CD4-positive, alpha-beta T cell treated with Interleukin-4 for 4 hours (primary cell): ENCODE data around the gene DTX3L.
"Not testable (repeated sequence)": the region's sequence is repeated elsewhere in the genome, so short reads cannot be mapped to it uniquely, and the experiment has no call there.

Experiments used
- DNase-seq: peaks from one replicate; pipeline ENCODE4 v3.0.0-alpha.2; 2020

Gene DTX3L

GRCh38 chr3:122562923-122563716 lies 1.0 kb upstream of the DTX3L start:
- no peak for DNase-seq

GRCh38 chr3:122563717-122564025 lies 467 bp upstream of the DTX3L start:
- no peak for DNase-seq

DNA sequence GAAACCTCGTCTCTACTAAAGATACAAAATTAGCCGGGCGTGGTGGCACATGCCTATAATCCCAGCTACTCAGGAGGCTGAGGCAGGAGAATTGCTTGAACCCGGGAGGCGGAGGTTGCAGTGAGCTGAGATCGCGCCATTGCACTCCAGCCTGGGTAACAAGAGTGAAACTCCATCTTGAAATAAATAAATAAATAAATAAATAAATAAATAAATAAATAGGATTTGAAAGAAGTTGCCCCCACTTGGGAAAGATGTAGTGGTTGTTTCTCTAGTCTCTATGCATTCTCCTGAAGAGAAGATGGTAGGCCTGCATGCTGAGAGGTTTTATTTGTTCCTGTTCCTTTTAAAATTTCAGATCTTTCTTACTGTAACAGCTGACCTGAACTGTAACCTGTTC lies 4.0 kb downstream of the DTX3L start:
- DNase-seq: not testable (repeated sequence)

DNA sequence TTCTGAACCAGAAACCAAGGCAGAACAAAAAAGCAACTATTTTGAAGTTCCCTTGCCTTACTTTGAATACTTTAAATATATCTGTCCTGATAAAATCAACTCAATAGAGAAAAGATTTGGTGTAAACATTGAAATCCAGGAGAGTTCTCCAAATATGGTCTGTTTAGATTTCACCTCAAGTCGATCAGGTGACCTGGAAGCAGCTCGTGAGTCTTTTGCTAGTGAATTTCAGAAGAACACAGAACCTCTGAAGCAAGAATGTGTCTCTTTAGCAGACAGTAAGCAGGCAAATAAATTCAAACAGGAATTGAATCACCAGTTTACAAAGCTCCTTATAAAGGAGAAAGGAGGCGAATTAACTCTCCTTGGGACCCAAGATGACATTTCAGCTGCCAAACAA lies 4.6 kb downstream of the DTX3L start:
- no peak for DNase-seq

DNA sequence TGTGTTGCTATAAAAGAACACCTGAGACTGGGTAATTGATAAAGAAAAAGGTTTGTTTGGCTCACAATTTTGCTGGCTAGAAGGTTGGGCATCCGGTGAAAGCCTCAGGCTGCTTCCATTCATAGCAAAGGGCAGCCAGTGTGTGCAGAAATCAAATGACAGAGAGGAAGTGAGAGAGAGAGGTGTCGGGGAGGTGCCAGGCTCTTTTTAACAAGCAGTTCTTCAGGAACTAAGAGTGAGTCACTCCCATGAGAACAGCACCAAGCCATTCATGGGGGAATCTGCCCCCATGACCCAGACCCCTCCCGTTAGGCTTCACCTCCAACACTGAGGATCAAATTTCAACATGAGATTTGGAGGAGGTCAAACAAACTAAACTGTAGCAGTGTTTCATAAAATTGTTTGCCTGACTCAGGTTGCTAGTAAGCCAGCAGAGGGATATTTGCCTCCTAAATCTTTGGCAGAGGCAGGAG lies 8.8 kb downstream of the DTX3L start:
- DNase-seq: peak; percentile 67

DNA sequence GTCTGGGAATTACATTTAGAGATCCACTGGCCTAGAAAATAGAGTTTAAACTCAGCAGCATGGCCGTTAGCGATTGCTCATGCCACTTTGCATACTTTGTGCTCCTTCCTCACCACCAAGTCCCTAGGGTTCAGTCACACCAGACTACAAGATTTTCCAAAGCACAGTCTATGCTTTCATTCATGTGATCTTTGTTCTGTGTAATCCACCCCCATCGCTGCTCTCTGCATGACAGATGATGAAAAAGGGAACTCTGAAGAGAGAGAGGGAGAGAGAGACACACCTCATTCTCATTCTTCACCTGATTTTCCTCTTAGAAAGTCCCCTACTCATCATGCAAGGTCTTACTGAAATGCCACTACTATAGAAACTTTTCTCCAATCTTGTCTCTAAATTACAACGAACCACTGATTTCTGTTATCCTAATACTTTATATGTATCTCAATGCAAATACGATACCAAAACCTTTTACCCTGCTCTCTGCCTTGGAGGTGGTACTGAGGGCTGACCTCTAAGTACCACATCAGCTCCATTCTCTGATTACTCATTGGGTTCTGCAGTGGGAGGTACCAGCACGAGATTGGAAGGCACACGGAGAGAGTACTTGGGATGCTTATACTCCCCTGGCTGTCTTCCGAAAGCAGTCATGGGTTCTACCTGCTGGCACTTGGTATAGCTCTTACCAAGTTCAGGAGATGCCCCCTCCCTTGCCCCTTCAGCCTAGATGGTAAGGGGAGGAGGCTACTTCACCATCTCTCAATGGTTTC lies 12.2 kb downstream of the DTX3L start:
- peak; percentile 19 for DNase-seq

- peak; percentile 58 for DNase-seq
Measured at GRCh38 chr3:122577409-122578031, 13.4 kb downstream of the DTX3L start, which contains the start of gene PARP15. Gene PARP15, plus strand, starts transcription at chr3:122577650. Its CDS starts 18 bp downstream, at chr3:122577668.

DNA sequence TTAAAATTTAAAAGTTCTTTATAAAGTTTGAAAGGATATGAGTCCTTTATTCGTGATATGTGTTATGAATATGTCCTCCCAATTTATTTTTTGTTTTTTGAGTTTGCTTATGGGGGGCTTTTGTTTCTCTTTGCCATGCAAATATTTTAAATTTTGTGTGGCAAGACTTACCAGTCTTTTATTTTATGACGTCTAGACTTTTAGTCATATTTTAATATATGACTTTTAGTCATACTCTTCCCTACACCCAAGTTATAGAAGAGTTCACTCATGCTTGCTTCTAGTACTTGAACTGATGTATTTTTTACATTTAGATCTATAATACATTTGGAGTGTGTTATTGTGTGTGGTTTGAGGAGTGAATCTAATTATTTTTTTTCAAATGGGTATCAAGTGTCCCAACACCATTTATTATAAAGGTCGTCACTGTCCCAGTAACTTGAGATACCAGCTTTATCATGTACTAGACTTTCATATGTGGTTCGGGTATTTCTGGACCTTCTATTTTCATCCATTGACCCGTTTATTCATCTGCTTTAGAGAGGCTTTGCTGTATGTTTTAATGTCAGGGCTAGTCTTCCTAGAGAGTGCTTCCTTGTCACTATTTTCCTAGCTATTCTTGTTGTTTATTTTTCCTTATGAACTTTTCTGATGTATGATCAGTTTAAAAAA lies 14.1 kb downstream of the DTX3L start:
- DNase-seq: peak; percentile 13

GRCh38 chr3:122580470-122580869 lies 16.3 kb downstream of the DTX3L start:
- DNase-seq: no peak

DNA sequence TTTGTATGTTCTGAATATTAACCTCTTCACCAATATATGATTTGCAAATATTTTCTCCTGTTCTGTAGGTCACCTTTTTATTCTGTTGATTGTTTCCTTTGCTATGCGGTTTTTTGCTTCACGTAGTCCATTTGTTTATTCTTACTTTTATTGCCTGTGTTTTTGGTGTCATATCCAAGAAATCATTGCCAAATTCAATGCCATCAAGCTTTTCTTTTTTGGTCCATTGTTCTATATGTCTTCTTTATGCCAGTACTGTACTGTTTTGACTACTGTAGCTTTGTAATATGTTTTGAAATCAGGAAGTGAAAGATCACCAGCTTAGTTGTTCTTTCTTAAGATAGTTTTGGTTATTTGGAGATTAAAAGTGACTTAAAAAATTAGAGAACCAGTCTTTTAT lies 17.5 kb downstream of the DTX3L start:
- DNase-seq: no peak

GRCh38 chr3:122582390-122582789 lies 18.3 kb downstream of the DTX3L start:
- no peak for DNase-seq

DNA sequence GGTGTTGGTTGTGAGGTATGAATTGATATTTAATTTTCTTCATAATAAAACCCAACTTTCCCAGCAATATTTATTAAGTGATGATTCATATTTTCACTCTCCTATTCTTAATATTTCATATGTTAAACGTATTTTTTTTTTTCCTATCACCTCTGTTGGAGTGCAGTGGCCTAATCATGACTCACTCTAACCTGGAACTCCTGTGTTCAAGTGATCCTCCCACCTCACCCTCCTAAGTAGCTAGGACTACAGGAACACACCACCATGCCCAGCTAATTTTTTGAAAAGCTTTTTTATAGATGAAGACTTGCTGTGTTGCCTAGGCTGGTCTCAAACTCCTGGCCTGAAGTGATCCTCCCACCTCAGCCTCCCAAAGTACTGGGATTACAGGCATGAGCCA lies 22.0 kb downstream of the DTX3L start:
- DNase-seq: peak; percentile 17

DNA sequence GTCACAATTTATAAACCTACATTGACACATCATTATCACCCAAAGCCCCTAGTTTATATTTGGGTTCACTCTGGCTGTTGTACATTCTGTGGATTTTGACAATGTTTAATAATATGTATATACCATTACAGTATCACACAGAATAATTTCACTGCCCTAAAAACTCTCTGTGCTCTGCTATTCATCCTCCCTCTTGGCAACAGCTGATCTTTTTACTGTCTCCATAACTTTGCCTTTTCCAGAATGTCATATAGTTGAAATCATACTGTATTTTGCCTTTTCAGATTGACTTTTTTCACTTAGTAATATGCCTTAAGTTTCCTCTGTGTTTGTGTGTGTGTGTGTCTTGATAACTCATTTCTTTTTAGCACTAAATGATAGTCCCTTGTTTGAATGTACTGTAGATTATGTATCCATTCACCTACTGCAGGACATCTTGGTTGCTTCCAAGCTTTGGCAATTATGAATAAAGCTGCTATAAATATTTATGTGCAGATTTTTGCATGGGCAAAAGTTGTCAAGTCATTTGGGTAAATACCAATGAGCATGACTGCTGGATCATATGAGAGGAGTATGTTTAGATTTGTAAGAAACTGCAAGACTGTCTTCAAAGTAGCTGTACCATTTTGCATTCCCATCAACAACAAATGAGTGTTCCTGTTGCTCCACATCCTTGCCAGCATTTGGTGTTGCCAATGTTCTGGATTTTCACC lies 22.8 kb downstream of the DTX3L start:
- DNase-seq: no peak

GRCh38 chr3:122587572-122587971 lies 23.4 kb downstream of the DTX3L start:
- DNase-seq: no peak

DNA sequence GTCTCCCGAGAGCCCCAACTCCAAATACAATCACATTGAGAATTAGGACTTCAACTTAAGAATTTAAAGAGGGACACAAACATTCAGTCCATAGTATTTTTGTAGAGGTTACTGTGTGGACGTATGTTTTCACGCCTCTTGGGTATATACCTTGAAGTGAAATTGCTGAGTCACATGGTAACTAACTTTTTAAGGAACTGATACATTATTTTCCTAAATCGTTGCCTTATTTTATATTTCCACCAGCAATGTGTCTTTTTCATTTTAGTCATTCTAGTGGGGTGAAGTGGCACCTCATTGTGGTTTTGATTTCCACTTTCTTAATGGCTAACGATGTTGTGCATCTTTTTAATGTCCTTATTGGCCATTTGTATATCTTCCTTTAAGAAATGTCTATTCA lies 25.2 kb downstream of the DTX3L start:
- DNase-seq: no peak

DNA sequence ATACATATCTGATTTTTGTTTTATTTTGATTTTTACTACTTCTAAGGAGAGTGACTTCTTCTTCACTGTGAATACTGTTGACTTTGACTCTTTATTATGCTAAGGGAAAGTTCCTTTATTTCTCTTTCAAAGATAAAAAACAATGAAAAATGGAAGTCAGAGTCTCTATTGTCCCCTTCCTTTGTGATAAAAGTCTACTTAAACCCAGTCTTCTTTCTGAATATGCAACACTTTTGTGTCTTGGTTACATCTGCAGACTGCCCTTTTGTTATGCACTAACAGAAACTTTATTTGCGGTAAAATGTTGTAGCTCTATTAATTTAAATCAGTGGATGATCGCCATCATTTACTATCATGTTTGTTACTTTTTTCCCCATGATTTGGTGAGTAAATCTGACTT lies 26.5 kb downstream of the DTX3L start:
- no peak for DNase-seq

GRCh38 chr3:122594025-122594424 lies 29.9 kb downstream of the DTX3L start:
- DNase-seq: no peak

DNA sequence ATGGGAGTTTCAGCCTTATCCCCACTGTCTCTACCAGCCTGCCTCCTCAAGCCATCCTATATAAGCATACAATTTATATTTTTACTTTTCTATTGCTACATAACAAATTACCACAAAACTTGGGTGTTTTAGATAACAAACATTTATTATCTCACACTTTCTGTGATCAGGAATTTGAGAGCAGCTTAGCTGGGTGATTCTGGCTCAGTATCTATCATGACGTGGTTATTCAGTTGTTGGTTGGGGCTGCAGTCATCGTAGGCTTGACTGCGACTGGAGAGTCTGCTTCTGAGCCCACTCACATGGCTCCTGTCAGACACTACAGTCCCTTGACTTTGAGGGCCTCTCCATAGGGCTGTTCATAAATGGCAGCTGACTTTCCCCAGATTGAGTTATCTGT lies 34.0 kb downstream of the DTX3L start:
- no peak for DNase-seq

- no peak for DNase-seq
Measured at GRCh38 chr3:122598556-122598955, 34.4 kb downstream of the DTX3L start.

DNA sequence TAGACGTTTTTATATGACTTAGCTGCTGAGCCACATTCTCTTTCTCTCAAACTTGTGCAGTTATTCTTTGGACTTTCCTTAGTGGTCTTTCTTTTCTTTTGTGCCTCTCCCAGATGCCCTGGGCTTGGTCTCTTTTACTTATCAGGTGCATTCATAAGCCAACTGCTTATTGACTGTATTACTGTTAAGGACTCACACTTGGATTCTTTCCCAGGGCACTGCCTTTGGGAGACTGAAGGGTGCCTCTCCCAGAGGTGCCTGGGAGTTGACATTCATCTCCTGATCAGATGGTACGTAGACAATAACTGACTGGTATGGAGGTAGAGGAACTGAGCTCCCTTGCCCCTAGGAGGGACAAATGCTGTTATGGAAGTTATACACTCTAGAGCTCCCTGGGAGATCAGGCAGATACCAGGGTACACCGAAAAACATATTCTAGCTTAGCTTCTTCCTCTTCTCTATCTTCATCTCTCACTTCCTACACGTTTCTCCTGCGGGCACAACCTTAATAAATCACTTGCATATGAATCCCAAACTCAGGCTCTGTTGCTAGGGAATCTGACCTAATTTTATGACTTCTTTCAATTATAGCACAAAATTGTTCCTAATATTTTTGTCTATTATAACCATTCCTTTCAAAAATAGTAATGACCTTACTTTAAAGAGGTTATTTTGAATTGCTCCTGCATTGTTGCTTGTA lies 38.0 kb downstream of the DTX3L start:
- DNase-seq: no peak

DNA sequence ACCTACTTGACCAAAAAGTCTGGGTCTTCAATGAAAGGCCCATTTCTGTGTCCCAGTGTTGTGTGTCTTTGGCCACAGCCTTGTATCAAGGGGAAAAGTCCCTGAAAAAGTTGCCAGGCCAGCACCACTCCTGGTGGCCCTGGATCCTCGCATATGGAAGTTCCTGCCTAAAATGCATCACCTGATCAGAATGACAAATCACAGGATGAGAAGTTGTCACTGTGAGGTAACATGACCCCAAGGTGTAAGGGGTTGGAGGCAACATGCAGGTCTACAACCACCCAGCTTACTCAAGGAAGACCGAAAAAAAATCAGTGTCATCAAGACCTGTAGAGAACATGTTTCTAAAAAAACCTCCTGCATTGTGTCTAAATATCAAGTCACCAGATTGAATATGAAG lies 38.9 kb downstream of the DTX3L start:
- DNase-seq: no peak

DNA sequence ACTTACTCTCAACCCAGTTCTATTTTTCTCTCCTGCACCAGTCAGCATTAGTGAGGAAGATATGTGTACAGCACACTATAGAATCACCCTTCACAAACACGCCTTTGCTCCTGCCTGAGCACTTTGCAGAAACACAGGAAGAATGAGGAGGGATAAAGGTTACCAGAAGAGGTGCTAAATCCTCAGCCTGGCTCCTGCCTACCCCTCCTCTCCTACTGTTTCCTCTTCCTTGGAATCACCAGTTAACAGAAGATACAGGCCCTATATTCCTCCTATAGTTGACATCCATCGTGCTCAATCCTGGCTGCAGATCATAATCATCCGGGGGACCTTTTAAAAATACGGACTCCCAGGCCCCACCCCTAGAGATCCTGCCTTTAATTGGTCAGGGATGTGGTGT lies 42.2 kb downstream of the DTX3L start:
- DNase-seq: no peak
